CD4-positive, alpha-beta T cell treated with Interleukin-1 beta for 1 hour (primary cell): ENCODE results near the gene TRIB2.
A peak's percentile ranks its signal among the peaks of the same experiment; 100 is the strongest.

Source experiments
- DNase-seq, 2 donors: peaks; one replicate each; pipeline ENCODE4 v3.0.0-alpha.2; 2020 to 2022

Gene TRIB2

GRCh38 chr2:12750166-12750905 is 33.6 kb downstream of the TRIB2 start:
- no peak for DNase-seq

DNA sequence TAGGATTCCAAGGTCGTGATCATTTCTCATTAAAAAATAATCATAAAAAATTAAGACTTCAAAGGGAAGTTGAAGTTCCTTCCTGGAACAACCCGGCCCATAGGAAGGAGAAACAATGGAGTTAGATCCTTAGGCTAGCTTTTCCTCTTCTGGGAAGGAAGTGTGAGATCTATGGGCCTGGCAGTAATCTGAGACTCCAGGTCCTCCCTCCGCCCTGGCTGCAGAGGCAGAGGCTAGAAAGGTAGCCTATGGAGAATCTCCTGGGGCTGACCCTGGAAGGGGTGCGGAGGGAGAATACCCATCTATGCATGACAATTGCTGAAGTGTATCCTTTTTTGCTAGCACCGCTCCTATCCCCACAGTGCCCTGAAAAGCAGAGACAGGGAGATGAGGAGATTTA is 37.9 kb downstream of the TRIB2 start:
- no peak for DNase-seq

DNA sequence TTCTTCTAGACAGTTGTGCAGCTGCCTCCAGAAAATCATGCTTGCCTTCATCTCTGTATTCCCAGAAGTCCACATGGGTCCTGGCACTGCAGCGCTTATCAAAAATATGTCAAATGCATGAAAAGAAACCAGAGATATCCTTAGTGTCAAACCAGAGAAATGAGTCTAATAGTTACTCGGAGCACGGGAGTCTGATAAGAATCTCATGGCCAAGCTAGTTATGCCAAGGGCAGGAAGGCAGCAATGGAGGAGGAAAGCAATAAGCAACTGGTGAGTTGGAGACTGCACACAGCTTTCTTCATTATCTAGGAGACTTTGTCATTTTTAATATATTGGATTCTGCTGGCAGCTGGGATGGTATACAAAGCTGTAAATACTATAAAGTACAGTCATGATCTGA is 38.6 kb downstream of the TRIB2 start:
- DNase-seq = no peak

- DNase-seq = no peak
Measured at GRCh38 chr2:12759248-12759647, 42.5 kb downstream of the TRIB2 start.

- peak in 1 of 2 donors; percentile 10 for DNase-seq
Measured at GRCh38 chr2:12761104-12761503, 44.4 kb downstream of the TRIB2 start.

DNA sequence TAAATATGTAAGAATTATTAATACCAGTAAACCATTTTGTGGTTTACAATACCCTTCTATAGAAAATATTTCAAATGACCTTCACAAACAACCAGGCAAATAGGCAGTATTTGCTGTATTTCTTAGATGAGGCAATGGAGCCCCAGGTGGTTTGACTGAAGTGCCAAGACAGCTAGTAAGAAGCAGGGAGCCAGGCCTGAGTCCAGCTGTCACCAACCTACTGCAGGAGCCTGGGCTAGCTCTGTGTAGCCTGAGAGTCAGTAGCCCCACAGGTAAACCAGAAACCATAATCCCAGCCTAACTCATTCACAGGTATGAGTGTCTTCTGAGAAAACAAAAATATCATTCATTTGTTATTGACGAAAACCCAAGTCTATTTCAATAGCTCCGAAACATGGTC is 45.6 kb downstream of the TRIB2 start:
- no peak for DNase-seq

- DNase-seq = no peak
Measured at GRCh38 chr2:12762976-12763375, 46.2 kb downstream of the TRIB2 start.

DNA sequence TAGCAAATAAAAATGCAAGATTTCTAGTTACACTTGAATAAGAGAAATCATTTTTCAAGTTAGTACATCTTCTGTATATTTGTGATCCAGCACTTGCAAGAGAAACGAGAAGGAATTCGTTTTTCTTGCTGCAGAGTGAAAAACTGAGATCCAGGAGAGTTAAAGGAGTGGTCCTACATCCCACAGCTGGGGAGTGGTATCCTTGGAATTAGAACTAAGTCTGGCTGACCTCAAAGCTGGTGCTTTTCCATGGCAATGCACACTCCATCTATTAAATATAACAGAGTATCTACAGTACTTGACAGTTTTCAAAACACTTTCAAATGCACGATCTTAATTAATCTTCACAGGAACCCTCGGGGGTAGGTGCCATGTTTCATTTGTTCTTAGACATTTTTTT is 46.8 kb downstream of the TRIB2 start:
- DNase-seq = no peak

DNA sequence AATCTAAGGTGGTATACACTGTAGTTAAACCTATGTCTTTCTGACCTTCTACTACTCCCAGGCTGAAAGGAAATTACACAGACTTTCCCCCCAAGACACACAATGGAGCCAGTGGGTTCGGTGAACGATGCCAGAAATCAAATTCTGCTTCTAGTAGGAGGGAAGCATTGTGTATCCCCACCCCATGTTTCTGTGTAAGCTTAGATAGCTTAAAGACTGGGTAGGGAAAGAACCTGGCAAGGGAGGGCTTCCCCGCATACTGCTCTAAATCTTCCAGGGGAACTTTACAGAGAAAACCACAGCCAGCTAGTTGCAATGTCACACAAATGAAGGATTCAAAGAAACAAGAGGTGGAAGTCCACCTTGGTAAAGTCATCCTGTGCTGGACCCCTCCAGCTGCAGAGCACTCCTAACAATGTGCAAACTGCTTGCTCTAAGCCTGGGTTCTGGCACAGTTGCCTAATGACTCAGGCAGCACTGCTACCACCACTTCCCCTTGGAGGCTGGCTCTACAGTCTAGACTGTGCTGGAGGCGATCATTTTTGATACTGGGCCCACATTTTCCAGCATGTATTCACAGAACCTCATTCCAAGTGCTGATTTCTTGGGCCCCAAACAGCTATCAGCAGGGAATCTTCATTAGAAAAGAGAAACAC is 47.5 kb downstream of the TRIB2 start:
- no peak for DNase-seq

DNA sequence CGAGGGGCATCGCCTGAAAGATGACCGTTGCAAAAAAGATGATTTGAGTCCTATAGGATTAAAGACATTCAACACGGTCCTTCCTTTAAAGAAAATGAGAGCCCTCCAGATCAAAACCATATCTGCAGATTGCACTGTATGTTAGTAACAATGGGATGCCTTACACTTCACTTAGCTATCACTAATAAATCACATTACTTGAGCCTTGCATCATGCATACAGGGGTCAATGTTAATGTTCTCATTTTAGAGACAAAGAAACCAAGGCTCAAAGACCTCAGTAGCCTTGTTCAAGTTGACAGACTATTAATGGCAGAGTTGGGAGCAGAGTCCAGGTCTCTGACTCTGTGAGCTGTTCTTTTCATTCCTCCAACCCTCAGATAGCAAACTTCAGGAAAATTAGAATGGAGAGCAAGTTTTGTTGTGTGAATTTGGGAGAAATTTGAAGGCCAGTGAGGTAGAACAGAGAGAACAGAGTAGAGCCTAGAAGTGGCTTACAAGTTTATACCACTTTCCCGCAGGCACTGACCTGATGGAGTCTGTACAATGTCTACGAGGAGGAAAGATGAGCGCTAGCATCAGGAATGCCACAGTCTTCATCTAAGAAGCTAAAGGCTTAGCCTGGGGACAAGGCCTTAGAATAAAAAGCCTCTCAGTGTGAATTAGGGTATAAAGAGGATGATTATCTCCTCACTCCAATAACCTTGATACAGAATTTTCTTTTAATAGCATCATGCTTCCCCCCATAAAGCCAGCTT is 48.3 kb downstream of the TRIB2 start:
- no peak for DNase-seq

DNA sequence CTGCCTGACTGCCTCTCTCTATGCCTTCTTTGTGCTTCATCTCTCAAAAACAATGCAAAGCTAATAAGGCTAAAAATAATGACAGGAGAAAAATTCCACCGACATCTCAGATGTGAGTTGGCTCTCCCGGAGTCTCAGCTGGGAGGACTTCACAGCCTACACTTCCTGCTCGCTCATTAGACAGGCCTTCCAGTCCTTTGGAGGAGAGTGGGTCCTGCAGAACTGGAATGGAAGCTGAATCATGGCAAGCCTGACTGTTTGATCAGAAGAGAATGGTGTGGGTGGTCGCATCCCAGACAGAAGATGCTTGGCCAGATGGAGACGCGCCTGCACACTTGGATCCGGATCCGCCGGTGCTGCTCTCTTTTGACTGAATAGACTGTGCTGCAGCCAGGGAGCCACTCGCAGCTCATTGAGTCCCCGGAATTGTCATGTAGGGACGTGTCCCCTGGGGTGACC is 49.7 kb downstream of the TRIB2 start:
- DNase-seq = no peak

DNA sequence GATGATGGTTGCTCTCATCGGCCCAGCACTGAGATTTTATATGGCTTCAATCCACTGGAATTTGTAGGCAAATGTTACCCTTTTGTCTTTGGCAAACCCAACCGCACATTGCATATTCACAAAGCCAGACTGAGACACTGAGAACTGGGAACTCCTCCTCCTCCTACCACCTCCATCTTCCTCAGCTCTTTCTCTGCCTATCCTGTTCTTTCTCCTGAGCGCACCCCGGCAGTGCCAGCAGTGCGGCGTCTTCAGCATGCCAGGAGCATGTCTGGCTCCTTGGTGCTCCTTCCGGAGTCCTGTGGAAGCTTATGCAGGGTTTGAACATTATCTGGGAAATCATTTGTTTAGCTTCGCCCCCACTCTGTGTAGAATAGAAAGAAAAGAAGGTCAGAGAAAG is 50.8 kb downstream of the TRIB2 start:
- DNase-seq = no peak

DNA sequence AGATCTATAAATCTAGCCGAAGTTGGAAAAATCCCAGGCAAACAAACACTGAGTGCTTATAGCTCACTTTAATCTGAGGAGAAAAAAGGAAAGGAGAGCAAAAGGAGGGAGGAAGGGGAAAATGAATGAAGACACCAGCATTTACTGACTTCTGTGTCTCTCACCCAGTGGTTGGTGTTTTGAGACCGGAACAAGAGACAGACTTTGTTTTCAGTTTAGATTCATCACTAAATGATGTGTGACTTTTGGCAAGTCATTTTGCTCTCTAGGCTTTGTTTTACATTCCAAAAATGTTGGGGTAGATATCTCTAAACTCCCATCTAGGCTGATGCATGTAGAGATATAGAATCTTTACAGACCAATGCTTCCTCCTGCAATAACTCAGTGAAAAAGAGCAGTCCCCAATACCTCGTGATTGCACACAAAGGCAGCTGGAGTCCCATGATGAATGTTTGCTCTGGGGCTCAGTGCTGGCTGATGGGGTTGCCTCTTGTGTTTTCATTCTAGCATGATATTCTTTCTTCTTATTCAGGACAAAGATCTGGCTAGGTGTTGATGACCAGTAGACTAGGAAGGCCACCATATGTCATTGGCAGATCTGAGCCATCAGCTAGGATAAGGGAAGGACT is 51.4 kb downstream of the TRIB2 start:
- DNase-seq = no peak

DNA sequence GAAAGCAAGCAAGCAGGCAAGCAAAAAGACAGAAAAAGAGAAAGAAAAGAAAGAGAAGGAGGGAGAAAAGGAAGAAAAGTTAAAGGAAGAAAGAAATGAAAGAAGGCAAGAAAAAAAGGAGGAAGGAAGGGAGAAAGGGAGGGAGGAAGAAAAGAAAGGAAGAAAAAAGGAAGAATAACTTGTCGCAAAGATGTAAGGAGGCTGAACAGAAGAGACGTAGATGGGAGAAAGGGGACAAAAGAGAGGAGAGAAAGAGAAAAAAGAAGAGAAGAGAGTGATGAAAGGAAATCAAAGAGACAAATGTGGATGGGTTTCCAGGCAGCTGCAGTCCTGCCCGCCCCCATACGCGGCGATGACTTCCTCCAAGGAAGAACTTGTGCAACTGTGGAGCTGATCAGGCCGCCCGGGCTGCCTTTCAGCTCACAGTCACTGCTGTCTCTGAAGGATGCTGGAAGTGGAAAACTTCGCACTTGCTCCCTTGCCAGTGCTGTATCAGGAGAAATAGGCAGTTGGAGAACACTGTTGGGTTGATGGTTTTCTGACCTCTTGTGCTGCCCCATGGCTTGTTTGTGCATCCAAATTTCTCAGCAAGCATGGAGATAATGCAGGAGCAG is 52.9 kb downstream of the TRIB2 start:
- DNase-seq = no peak

GRCh38 chr2:12770300-12770968 is 53.7 kb downstream of the TRIB2 start:
- DNase-seq = no peak

GRCh38 chr2:12771154-12771553 is 54.4 kb downstream of the TRIB2 start:
- no peak for DNase-seq

DNA sequence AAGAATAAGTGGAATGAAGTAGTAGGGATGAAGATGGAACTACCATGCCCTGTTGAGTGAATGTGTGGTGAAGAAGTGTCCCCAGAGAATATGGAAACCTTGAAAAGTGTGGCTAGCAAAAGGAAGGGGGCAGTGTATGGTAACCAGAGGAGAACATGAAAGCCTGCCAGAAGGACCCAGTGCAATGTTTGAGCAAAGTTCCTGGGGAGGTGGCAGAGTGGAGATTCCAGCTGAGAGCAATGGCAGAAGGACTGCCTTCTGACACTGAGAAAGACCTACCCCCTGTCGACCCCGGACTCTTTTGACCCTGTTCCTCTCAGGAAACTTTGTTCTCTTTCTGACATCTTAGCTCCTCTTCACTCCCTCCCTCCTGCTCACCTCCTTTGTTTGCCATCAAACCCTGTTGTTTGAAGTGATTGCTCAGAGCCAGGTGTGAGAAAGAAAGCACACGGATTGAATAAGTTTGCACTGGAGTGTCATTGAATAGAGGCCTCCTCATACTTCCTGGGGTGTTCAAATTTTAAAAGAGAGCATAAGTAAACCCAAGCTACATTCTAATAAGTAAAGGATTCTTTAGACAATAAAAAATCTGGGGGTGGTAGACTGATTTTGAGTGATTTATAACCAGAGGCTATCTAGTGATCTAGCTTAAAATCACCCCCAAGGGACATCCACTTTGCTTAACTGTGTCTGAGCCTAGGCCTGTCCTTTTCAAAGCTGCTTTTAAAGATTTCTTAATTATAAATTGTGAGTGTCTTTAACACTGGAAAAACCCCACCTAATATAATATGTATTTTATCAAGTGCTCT is 57.1 kb downstream of the TRIB2 start:
- no peak for DNase-seq

GRCh38 chr2:12774395-12774727 is 57.6 kb downstream of the TRIB2 start:
- DNase-seq = no peak

DNA sequence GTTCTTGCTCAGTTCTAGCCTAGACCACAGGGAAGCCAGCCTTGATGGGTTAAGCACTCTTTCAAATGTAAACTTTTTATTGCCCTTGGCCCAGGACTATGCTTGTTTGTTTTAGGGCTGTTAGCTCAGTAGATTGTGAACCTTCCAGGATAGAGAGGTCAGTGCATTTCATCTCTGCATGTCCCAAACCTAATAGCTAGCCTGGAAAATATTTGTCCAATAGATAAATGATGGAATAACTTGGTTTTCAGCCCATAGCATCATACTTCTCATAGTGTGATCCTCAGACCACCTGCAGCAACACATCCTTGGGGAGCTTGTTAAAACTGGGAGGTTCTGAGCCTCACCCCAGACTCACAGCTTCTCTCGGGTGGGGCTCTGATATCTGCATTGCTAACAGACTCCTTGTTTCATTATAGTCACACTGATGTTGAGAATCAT is 59.8 kb downstream of the TRIB2 start:
- no peak for DNase-seq

GRCh38 chr2:12778369-12778768 is 61.6 kb downstream of the TRIB2 start:
- no peak for DNase-seq

DNA sequence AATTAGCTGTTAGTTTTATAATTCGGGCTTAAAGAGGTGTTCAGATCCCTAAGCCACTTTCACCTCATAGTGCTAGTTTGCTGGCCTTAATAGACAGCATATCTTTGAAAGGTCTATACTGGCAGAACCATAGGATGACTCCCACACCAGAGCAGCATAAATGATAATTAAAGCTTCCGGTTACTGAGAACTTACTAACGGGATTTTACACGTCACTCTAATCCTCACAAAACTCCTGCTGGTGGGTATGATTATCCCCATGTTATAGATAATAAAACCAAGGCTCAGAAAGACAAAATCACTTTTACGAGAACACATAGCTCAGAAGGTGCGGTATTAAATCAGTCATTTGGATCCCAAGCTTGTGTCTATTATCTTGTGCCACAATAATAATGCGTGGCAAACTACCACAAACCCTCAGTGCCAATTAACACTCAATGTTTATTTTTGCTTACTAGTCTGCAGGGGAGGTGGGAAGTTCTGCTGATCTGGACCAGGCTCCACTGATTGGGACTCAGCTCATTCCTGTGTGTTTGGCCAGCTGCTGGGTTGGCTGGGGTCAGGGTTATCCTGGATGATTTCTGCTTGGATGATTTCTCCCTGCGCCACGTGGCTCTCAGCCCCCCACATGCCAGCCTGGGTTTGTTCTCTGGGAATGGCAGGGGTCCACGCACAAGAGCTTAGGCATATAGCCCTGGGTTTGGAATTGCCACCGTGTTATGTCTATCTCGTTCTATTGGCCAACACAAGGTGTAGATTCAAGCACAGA is 62.3 kb downstream of the TRIB2 start:
- DNase-seq = no peak
